Psoas muscle (tissue), 8 donors: ENCODE measurements around the gene TERB1. TPM values are rescaled to one million over a fixed set of nuclear protein-coding genes. Genes with fewer than 3 reads are reported as not detected.

Experiments
- ATAC-seq, 4 donors: fragments of 200-7000 bp; cut with Tn5 transposase; one replicate each; pipeline ENCODE4 v1.9.1; 2020; ENCODE audit warnings: moderate library complexity in 3 of 4, mild to moderate bottlenecking in 2 of 4
- DNase-seq, 2 donors: peaks; one replicate each; pipeline ENCODE4 v3.0.0-alpha.2; 2020
- H3K27ac ChIP-seq: fragments of 200-600 bp; one replicate; pipeline ENCODE4 v1.8.0; 2022
- H3K27me3 ChIP-seq, 3 donors: fragments of 200-600 bp in 1 of 3; one replicate each; pipeline versions ENCODE4 v1.6.1 to v1.8.0; 2013 to 2022; ENCODE audit warnings: low read length in 2 of 3, mild to moderate bottlenecking in 2 of 3, moderate library complexity in 1 of 3; ENCODE audit not compliant: insufficient read depth in 3 of 3
- H3K36me3 ChIP-seq, 2 donors: fragments of 200-600 bp in 1 of 2; one replicate each; pipeline versions ENCODE4 v1.6.1 to v1.8.0; 2013 to 2022; ENCODE audit warnings: low read depth in 1 of 2, mild to moderate bottlenecking in 1 of 2, moderate library complexity in 1 of 2; ENCODE audit not compliant: insufficient read depth in 1 of 2
- H3K4me1 ChIP-seq: fragments of 200-600 bp; one replicate; pipeline ENCODE4 v1.8.0; 2022
- H3K4me3 ChIP-seq: fragments of 200-600 bp; one replicate; pipeline ENCODE4 v1.8.0; 2022; ENCODE audit warnings: mild to moderate bottlenecking
- H3K9me3 ChIP-seq: fragments of 200-600 bp; one replicate; pipeline ENCODE4 v1.8.0; 2022
- WGBS, 3 donors: extraction: QIAGEN DNeasy Blood & Tissue Kit; methylation state at CpG; one replicate each; pipeline versions ENCODE4 v1.1.6 to v1.1.7; 2013; 5-methylcytosine and 5-hydroxymethylcytosine counted together
- intact Hi-C, 2 donors: fragments of 100-400 bp; cut with DNase I; formaldehyde crosslinking; loops; one replicate each; pipeline versions ENCODE4 v1.11.0 to v1.14.2; 2022
- polyA plus RNA-seq, 3 donors: library from polyadenylated mRNA; stranded (reverse); fragments of 200-250 nt; gene quantifications; one replicate each; pipeline ENCODE4 v1.2.3, GENCODE V29; 2013
- total RNA-seq, 4 donors: library from RNA; stranded (reverse); fragmentation: NEBNext Ultra II Directional in 2 of 4; extraction: Animal tissue kit (Norgen Biotek cat#: 25700) in 2 of 4; gene quantifications; one replicate each; pipeline versions ENCODE4 v1.2.1 to v1.2.4, GENCODE V29; 2021 to 2023
- TF ChIP-seq, protein P1 (sequence below): fragments of 200-600 bp; IDR thresholded peaks from one replicate; pipeline ENCODE4 v1.8.0; 2022; ENCODE audit warnings: antibody characterized with exemption
- donor health status: healthy with polysubstance abuse.
- donor health status: DM: no; HTN: no; CAD: no; lungs with moderate emphysema.
- donor health status: Bipolar disorder and iron deficiency.
- donor health status: healthy.
- donor health status: DM: yes; HTN: yes; CAD: no.
- donor health status: DM: no; HTN: no; CAD: no.
- donor health status: DM: no; HTN: no; CAD: no.
- donor health status: DM: yes; HTN: yes; CAD: no.

The TERB1 gene
- total and polyA plus RNA-seq, 7 donors = 0.26 TPM; not detected in 6

DNA sequence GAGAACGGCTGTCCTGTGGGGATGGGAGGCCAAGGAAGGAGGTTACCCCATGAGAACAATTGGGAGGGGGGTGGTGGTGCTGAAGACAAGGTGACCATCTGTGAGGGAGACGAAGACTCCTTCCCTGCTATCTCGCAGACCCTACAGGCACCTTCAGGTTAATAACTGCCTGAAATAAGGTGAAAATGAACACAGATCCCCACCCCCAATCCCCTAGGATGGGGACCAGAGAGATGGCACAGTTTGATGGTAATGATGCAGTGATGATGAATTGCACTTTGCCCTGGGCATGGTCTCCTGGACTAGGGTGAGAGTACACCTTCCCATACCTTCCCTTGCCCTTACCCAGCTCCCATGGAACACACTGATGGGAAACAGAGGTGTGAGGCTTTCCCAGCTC is 30.8 kb upstream of the TERB1 start:
- Histone ChIP-seq H3K27ac (no peak overlapping the region), H3K4me3 (no peak overlapping the region), H3K27me3 (no peaks in the 10 kb centered on the region), H3K4me1 (peaks cover 14% of the 10 kb centered on the region), H3K36me3 (peaks cover 2 to 15% of the 10 kb centered on the region in 2 donors), H3K9me3 (no peaks in the 10 kb centered on the region)
- 75 to 86% (median 81%) methylated on average over 3 of the region's 3 CpGs for WGBS, 3 donors
- DNase-seq = no peak
- TF ChIP-seq, protein P1, sequence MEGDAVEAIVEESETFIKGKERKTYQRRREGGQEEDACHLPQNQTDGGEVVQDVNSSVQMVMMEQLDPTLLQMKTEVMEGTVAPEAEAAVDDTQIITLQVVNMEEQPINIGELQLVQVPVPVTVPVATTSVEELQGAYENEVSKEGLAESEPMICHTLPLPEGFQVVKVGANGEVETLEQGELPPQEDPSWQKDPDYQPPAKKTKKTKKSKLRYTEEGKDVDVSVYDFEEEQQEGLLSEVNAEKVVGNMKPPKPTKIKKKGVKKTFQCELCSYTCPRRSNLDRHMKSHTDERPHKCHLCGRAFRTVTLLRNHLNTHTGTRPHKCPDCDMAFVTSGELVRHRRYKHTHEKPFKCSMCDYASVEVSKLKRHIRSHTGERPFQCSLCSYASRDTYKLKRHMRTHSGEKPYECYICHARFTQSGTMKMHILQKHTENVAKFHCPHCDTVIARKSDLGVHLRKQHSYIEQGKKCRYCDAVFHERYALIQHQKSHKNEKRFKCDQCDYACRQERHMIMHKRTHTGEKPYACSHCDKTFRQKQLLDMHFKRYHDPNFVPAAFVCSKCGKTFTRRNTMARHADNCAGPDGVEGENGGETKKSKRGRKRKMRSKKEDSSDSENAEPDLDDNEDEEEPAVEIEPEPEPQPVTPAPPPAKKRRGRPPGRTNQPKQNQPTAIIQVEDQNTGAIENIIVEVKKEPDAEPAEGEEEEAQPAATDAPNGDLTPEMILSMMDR = no peak
- intact Hi-C loops = no loop called here
- ATAC-seq = no peak

DNA sequence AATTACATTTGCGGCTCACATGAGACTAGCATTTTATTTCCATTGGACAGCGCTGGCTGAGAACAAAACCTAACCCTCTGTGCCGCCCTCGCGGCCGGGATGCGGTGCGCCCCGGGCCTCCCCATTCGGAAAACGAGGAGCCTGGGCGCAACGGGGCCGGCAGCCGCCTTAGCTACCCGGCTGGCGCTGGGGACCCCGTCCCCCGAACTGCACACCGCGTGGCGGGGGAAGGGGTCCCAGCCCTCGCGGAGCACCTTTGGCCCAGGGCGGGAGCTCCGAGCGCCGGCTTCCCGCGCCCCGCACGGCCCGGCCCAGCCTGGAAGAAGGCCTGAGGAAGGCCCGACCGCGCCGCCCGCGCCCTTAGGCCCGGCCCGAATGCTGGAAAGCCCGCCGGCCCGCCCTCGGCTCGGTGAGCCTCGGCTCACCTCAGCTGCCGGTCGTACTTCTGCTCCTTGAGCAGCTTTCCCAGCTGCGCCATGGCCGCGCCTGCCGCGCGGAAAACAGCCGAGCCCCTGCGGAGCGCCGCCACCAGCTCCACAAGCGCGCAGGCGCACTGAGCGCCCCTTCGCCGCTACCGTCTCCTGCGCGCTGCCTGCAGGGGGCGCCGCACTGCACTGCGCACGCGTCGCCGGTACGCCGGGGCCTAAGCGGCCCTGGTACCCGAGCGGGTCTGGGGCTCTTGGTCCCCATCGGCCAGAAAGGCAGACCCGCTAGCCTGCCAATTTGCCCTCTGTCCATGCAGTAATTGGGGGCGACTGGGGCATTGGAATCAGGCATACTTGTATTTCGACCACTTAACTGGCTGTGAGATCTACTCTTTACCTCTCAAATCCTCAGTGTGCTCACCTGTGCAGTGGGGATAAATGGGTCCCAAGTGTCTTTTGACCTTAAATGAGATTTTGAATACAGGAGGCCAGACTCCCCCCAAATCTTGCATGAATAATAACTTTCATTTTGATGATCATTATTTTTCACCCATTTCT is 29.3 kb upstream of the TERB1 start, which contains the start of gene NAE1:
Gene NAE1 (minus strand): TSS at position 555 of the 983 bp plus-strand sequence. CDS start 77 bp downstream, at position 478.
- DNase-seq (peak; percentile 88 to 94), ATAC-seq (peak; percentile 98 to 99 (median 98))
- Histone ChIP-seq H3K36me3 (peaks cover 2 to 30% of the 10 kb centered on the region in 2 donors), H3K27me3 (no peaks in the 10 kb centered on the region), H3K4me3 (peak within 1 kb of the TSS; percentile 84), H3K27ac (peak within 1 kb of the TSS; percentile 89), H3K9me3 (no peaks in the 10 kb centered on the region), H3K4me1 (peaks cover 14% of the 10 kb centered on the region)
- intact Hi-C loops = loop anchor here (1.0 to 2.0 kb wide), 2 partner anchors 36 to 37 kb away; no protein-coding TSS in a partner anchor
- WGBS, 3 donors = 0 to 1% (median 1%) methylated on average over 57 to 84 of the region's 84 CpGs
- TF ChIP-seq, protein P1 = peak; percentile 98

DNA sequence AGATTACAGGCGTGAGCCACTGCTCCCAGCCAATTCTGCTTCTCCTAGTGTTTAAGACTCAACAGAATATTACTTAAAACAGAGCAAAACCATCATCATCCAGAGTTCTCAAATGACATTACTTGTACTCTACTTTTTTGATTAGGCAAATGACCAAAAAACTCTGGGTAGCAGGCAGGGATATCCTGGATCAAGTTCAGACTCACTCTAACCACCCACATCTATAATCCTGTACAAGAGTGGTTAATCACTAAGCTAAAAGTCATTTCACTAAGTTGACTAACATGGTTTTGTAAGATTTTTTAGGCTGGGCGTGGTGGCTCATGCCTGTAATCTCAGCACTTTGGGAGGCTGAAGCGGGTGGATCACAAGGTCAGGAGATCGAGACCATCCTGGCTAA is 22.6 kb upstream of the TERB1 start:
- intact Hi-C loops = no loop called here

DNA sequence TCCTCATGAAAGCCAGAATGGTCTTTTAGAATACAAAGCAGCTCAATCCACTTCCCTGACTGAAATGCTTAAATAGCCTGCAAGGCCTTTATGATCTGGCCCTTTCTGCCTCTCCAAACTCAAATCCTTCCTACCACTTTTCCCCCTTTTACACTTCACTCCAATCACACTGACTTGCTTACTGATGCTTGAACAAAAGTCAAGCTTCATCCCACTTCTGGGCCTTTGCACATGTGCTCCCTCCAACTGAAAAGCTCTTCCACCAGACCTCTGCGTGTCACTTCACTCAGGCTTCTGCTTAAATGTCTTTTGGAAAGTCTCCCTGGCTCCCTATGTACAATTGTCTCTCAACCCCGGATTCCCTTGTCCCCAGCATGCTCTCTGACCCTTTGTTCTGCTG is 13.3 kb upstream of the TERB1 start:
- DNase-seq = no peak
- Histone ChIP-seq H3K9me3 (no peaks in the 10 kb centered on the region), H3K27ac (no peak overlapping the region), H3K27me3 (no peaks in the 10 kb centered on the region), H3K36me3 (peaks cover 17 to 100% of the 10 kb centered on the region in 2 donors), H3K4me1 (no peaks in the 10 kb centered on the region), H3K4me3 (no peak overlapping the region)
- intact Hi-C loops = no loop called here
- 85 to 96% (median 90%) methylated on average over 2 of the region's 2 CpGs for WGBS, 3 donors
- no peak for ATAC-seq
- TF ChIP-seq, protein P1 = no peak

More for the DNA sequence above, 22.6 kb upstream of the TERB1 start:
- Histone ChIP-seq H3K27me3 (no peaks in the 10 kb centered on the region), H3K4me3 (no peak overlapping the region), H3K27ac (no peak overlapping the region), H3K36me3 (peaks cover 6 to 96% of the 10 kb centered on the region in 2 donors), H3K4me1 (peaks cover 3% of the 10 kb centered on the region), H3K9me3 (no peaks in the 10 kb centered on the region)
- WGBS, 3 donors = 97 to 100% (median 99%) methylated on average over 4 of the region's 4 CpGs
- DNase-seq (no peak), ATAC-seq (no peak)
- TF ChIP-seq, protein P1 = no peak
